ENCODE data around the gene GDA. TPM values are rescaled to one million over a fixed set of nuclear protein-coding genes. Genes with fewer than 3 reads are reported as not detected.

GDA gene
- total RNA-seq, 4 donors from 2014 or later, result 0.49 to 0.66 TPM; not detected in 2

DNA sequence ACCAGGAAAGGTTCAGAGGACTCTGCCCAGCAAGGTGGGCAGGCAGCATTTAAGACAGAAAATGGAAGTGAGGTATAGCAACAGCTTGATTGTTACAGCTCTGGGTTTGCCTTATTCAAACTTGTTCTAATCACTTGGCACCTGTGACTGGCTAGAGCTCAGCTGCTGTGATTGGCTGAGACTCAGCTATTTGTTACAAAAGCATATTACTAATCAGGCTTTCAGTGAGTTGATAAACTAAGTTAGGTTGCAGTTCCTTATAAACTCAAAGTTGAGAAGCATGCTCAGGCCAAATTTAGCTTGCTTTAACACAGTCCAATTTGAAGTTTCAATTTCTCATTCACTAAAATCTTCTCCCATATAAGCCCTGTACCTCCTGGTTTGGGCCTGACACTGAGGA is 56.3 kb downstream of the GDA start:
- TF ChIP-seq, protein P1, sequence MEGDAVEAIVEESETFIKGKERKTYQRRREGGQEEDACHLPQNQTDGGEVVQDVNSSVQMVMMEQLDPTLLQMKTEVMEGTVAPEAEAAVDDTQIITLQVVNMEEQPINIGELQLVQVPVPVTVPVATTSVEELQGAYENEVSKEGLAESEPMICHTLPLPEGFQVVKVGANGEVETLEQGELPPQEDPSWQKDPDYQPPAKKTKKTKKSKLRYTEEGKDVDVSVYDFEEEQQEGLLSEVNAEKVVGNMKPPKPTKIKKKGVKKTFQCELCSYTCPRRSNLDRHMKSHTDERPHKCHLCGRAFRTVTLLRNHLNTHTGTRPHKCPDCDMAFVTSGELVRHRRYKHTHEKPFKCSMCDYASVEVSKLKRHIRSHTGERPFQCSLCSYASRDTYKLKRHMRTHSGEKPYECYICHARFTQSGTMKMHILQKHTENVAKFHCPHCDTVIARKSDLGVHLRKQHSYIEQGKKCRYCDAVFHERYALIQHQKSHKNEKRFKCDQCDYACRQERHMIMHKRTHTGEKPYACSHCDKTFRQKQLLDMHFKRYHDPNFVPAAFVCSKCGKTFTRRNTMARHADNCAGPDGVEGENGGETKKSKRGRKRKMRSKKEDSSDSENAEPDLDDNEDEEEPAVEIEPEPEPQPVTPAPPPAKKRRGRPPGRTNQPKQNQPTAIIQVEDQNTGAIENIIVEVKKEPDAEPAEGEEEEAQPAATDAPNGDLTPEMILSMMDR (IDR thresholded peaks at IDR 0.05; ENCODE audit: low read depth), result no peak

DNA sequence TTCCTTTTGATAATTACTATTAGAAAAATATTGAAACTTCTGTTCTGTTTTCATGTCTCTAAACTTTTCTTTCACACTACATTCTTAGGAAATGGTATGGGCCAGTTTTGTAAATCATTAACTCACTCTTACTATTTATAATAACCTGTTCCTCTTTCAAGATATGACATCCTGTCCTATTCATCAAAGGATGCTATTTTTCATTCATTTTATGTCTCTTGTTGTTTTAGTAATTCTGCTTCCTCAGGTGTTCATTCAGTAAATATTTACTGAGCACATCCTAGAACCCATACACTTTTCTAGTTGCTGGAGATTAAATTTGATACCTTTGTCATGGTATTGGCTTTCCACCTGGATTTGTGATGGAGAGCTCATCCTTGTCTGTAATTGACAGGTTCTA is 58.0 kb downstream of the GDA start:
- TF ChIP-seq, protein P1 (IDR thresholded peaks at IDR 0.05; ENCODE audit: low read depth), result no peak

DNA sequence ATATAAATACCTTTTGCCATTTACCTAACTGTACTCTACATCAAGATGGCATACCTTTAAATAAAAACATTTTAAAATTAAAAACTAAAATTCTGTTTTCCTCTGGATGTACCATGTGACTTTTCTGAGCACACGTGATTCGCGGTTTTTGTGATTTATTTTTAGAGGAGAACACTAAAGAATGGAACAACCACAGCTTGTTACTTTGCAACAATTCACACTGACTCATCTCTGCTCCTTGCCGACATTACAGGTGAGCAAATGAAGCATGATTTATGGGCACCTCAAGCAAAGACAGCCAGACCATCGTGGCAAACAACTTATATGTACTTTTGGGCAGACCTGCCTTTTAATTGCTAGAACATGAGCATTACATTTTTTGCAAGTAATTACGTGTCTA is 61.3 kb downstream of the GDA start:
- TF ChIP-seq, protein P1 (IDR thresholded peaks at IDR 0.05; ENCODE audit: low read depth), result no peak

DNA sequence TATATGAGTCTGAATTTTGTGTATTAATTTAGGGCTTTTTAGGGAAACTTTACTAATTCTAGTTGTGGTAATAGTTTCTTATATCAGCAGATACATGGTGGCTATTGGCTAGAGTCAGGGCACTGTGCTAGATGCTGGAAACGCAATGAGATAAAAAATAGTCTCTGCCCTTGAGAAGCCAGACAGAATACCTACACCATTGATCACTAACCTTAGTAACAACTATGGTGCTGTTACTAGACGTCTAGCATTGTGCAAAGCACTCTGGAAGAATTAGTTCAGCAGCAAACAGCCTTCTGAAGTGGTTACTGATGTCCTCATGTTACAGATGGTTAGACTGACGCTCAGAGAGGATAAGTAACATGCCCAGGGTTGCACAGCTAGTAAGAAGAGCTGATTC is 61.8 kb downstream of the GDA start:
- TF ChIP-seq, protein P1 (IDR thresholded peaks at IDR 0.05; ENCODE audit: low read depth), result no peak

DNA sequence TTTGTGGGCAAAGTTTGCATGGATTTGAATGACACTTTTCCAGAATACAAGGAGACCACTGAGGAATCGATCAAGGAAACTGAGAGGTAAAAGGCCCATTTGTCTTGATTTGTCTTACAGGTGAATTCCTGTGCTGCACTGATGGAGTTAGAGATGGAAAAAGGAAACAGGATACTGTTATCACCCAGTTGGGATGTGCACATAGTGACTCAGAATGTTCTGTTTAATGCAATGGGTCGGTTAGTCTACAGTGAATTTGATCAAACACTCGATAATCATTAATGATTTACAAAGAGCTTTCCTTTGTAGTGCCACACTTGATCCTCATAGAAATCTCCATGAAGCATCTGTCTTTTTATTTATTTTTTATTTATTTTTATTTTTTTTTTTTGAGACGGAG is 64.7 kb downstream of the GDA start:
- TF ChIP-seq, protein P1 (IDR thresholded peaks at IDR 0.05; ENCODE audit: low read depth), result no peak

DNA sequence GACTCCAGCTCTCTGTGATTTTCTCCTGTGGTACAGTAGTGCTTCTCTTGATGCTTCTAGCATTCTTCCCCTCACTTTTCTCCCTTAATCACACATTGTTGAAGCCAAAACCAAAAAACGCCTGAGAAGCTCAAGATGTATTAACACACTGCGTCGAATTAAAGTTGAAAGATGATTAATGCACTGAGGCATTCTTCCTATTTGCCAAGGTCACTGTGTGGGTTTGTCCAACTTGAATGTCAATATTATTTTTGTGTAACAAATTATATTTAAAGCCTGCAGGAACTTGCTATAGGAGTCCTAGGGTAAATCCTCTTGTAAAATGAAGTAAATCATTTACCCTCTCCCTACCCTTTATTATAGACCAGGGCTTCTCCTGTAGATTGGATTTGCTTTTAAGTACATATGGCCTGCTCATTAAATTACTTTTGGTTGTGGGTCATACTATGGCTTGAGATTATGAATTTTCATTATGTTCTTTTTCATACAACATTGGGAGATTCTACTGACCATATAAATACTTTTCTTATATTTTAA is 68.1 kb downstream of the GDA start:
- TF ChIP-seq, protein P1 (IDR thresholded peaks at IDR 0.05; ENCODE audit: low read depth), result no peak

DNA sequence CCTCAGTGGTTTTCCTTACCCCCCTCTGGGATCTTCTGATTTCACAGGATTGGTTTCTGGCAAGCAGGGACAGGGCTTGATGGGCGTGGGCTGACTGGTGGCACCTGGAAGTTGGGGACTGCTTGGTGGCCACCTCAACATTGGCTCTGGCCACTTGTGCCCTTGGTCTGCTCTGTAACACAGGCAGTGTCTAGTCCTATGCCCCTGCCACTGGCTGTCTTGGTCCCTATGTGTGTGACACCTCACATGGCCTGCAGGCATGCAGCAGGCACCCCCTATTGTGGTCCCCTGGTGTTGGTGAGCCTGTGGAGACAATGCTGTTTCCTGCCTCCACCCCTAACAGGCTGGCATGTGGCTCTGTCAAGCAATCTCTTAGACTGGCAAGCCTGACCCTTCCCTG is 71.3 kb downstream of the GDA start:
- TF ChIP-seq, protein P1 (IDR thresholded peaks at IDR 0.05; ENCODE audit: low read depth), result no peak

Data from subcutaneous adipose tissue (tissue), 4 donors.